Esophagus muscularis mucosa (tissue), 4 donors: ENCODE results near the gene DNAH10.

Source experiments
- CTCF ChIP-seq, 3 experiments: fragments of 200-600 bp in 2 of 3; fragments of 450-650 bp in 1 of 3; sonication (generic) in 2 of 3; IDR thresholded peaks; one replicate each; pipeline ENCODE4 v1.5.1; 2017 to 2019; ENCODE audit warnings: antibody characterized with exemption in 3 of 3, mild to moderate bottlenecking in 2 of 3, moderate library complexity in 1 of 3
- EP300 ChIP-seq: sonication (generic); formaldehyde crosslinking; IDR thresholded peaks from one replicate; pipeline ENCODE4 v1.6.1; 2017; ENCODE audit warnings: antibody characterized with exemption
- POLR2A ChIP-seq: fragments of 450-650 bp; IDR thresholded peaks from one replicate; pipeline ENCODE4 v1.6.1; 2017; ENCODE audit warnings: antibody characterized with exemption, moderate library complexity, mild to moderate bottlenecking, low read depth
- POLR2AphosphoS5 ChIP-seq, 2 donors: sonication (generic); formaldehyde crosslinking; IDR thresholded peaks; one replicate each; pipeline ENCODE4 v1.6.1; 2017; ENCODE audit warnings: antibody characterized with exemption in 2 of 2

- no peak for TF ChIP-seq POLR2AphosphoS5 (IDR thresholded peaks at IDR 0.05)
- no peak for TF ChIP-seq CTCF (IDR thresholded peaks at IDR 0.05)
- TF ChIP-seq POLR2A = no peak
- no peak for TF ChIP-seq EP300
Measured at GRCh38 chr12:123923038-123923437, 160.9 kb downstream of the DNAH10 start.
